SU-DHL-6 (cell line): Measurements from ENCODE around the gene RAB43.

Experiments used
- H2AFZ ChIP-seq: fragments of 200-600 bp; sonication (generic); 2 replicates; pipeline ENCODE4 v1.6.1; 2014; ENCODE audit warnings: low read depth, mild to moderate bottlenecking, moderate library complexity, mixed read lengths, antibody characterized with exemption, low read length; ENCODE audit not compliant: severe bottlenecking
- H3F3A ChIP-seq: fragments of 200-600 bp; shearing (Covaris generic); 2 replicates; pipeline ENCODE4 v1.6.0; 2016; ENCODE audit warnings: antibody characterized with exemption, mild to moderate bottlenecking; ENCODE audit not compliant: insufficient read depth
- H3K27ac ChIP-seq: fragments of 200-600 bp; sonication (generic); 2 replicates; pipeline ENCODE4 v1.5.1; 2016; ENCODE audit warnings: low read depth, mild to moderate bottlenecking, low read length, moderate library complexity, mixed read lengths
- H3K27me3 ChIP-seq: fragments of 200-600 bp; sonication (generic), shearing (Covaris generic); 2 replicates; pipeline ENCODE4 v1.6.0; 2014; ENCODE audit warnings: mild to moderate bottlenecking, low read length
- H3K36me3 ChIP-seq: fragments of 200-600 bp; sonication (generic); 2 replicates; pipeline ENCODE4 v1.6.1; 2014; ENCODE audit warnings: mild to moderate bottlenecking, low read length, mixed read lengths
- H3K4me2 ChIP-seq: fragments of 300-600, 200-600 bp; shearing (Covaris generic), sonication (generic); 2 replicates; pipeline ENCODE4 v1.6.0; 2014; ENCODE audit warnings: low read length, low read depth, mild to moderate bottlenecking; ENCODE audit not compliant: poor library complexity, severe bottlenecking
- H3K4me3 ChIP-seq: fragments of 200-600 bp; sonication (generic); 2 replicates; pipeline ENCODE4 v1.5.1; 2014; ENCODE audit warnings: antibody characterized with exemption, low read length, mild to moderate bottlenecking, mixed read lengths; ENCODE audit not compliant: insufficient read depth, poor library complexity, severe bottlenecking
- H3K79me2 ChIP-seq: fragments of 200-600 bp; sonication (generic); 2 replicates; pipeline ENCODE4 v1.6.1; 2014; ENCODE audit warnings: mild to moderate bottlenecking, low read length, moderate library complexity; ENCODE audit not compliant: insufficient read depth
- H3K9ac ChIP-seq: fragments of 200-600 bp; sonication (generic); 2 replicates; pipeline ENCODE4 v1.7.0; 2014; ENCODE audit warnings: mild to moderate bottlenecking, low read length
- H3K9me2 ChIP-seq: fragments of 200-600 bp; sonication (generic); replicated peaks from 2 replicates; pipeline ENCODE4 v1.6.1; 2014; ENCODE audit warnings: low read length; ENCODE audit not compliant: insufficient read depth
- H3K9me3 ChIP-seq: fragments of 200-600 bp; sonication (generic); 2 replicates; pipeline ENCODE4 v1.6.1; 2014; ENCODE audit warnings: low read length, mixed read lengths; ENCODE audit not compliant: insufficient read depth
- H4K20me1 ChIP-seq: fragments of 200-600 bp; sonication (generic); 2 replicates; pipeline ENCODE4 v1.6.1; 2014; ENCODE audit warnings: low read depth, mild to moderate bottlenecking, antibody characterized with exemption, low read length, moderate library complexity, mixed read lengths
- CTCF ChIP-seq: fragments of 200-600 bp; sonication (generic); IDR thresholded peaks from one replicate; pipeline ENCODE4 v1.5.1; 2017; ENCODE audit warnings: antibody characterized with exemption, mild to moderate bottlenecking, low read length, moderate library complexity; ENCODE audit not compliant: insufficient read depth, poor library complexity, severe bottlenecking
- EZH2phosphoT487 ChIP-seq: fragments of 200-600 bp; sonication (generic), shearing (Covaris generic); conservative IDR thresholded peaks from 2 replicates; pipeline ENCODE4 v1.6.1; 2018; ENCODE audit warnings: mild to moderate bottlenecking, antibody characterized with exemption, low read length, moderate library complexity, mixed read lengths

RAB43 gene

GRCh38 chr3:129132097-129132866 lies 10.7 kb upstream of the RAB43 start:
- Histone ChIP-seq H3K4me2 (no peak overlapping the region), H3K79me2 (no peaks in the 10 kb centered on the region), H3K27me3 (no peaks in the 10 kb centered on the region), H3K9me2 (no peaks in the 10 kb centered on the region), H3K4me3 (no peak overlapping the region), H3F3A (no peaks in the 10 kb centered on the region), H3K36me3 (peaks cover 5% of the 10 kb centered on the region; the same call in 1 of the 2 replicates), H2AFZ (no peak overlapping the region), H3K9ac (no peak overlapping the region), H3K9me3 (no peaks in the 10 kb centered on the region), H3K27ac (no peak overlapping the region), H4K20me1 (no peaks in the 10 kb centered on the region)
- TF ChIP-seq EZH2phosphoT487 (no peak), CTCF (no peak)

GRCh38 chr3:129131465-129132088 lies 10.0 kb upstream of the RAB43 start:
- no peaks in the 10 kb centered on the region for H3K9me3 ChIP-seq
- peaks cover 5% of the 10 kb centered on the region; the same call in 1 of the 2 replicates for H3K36me3 ChIP-seq
- H3K4me3 ChIP-seq, result no peak overlapping the region
- H4K20me1 ChIP-seq, result no peaks in the 10 kb centered on the region
- no peaks in the 10 kb centered on the region for H3K9me2 ChIP-seq
- H3K9ac ChIP-seq, result no peak overlapping the region
- no peaks in the 10 kb centered on the region for H3K79me2 ChIP-seq
- H3K27me3 ChIP-seq, result no peaks in the 10 kb centered on the region
- H3F3A ChIP-seq, result no peaks in the 10 kb centered on the region
- no peak overlapping the region for H3K27ac ChIP-seq
- no peak overlapping the region for H3K4me2 ChIP-seq
- no peak for TF ChIP-seq CTCF
- TF ChIP-seq EZH2phosphoT487, result no peak
- H2AFZ ChIP-seq, result no peak overlapping the region

- TF ChIP-seq CTCF, result no peak
- no peak for TF ChIP-seq EZH2phosphoT487
- no peak overlapping the region for H2AFZ ChIP-seq
- H3K9me2 ChIP-seq, result no peaks in the 10 kb centered on the region
- no peak overlapping the region for H3K27ac ChIP-seq
- no peak overlapping the region for H3K9ac ChIP-seq
- peaks cover 3% of the 10 kb centered on the region; the same call in 1 of the 2 replicates for H3K36me3 ChIP-seq
- H3K9me3 ChIP-seq, result no peaks in the 10 kb centered on the region
- H4K20me1 ChIP-seq, result no peaks in the 10 kb centered on the region
- no peaks in the 10 kb centered on the region for H3K27me3 ChIP-seq
- no peaks in the 10 kb centered on the region for H3K79me2 ChIP-seq
- H3K4me3 ChIP-seq, result no peak overlapping the region
- H3K4me2 ChIP-seq, result no peak overlapping the region
- H3F3A ChIP-seq, result no peaks in the 10 kb centered on the region
Measured at GRCh38 chr3:129130291-129130813, 8.7 kb upstream of the RAB43 start.
